HepG2 (cell line): ENCODE measurements around the gene TBXAS1. TPM values are rescaled to one million over a fixed set of nuclear protein-coding genes. Genes with fewer than 3 reads are reported as not detected.

Experiments used
- ATAC-seq: fragments of 200-7000 bp; cut with Tn5 transposase; 3 replicates; pipeline ENCODE4 v1.9.1; 2020; ENCODE audit warnings: mild to moderate bottlenecking, moderate library complexity
- BruUV-seq: library from RNA; stranded (reverse); fragments of 400-500 nt; replicated peaks from 2 replicates; lab custom pipeline; 2021; lab: Mats Ljungman, UMichigan
- CTCF ChIA-PET: fragments of 300-600 bp; formaldehyde crosslinking; extraction: SDS; loops from one replicate; lab custom pipeline; 2021; ENCODE audit warnings: low total read pairs, inconsistent platforms, low intra/inter-chr PET ratio; lab: Yijun Ruan, JAX
- POLR2A ChIA-PET: fragments of 350-600 bp; sonication (Branson Sonifier 250); formaldehyde crosslinking; loops from one replicate; lab custom pipeline; 2020; ENCODE audit warnings: antibody characterized with exemption, inconsistent platforms; lab: Yijun Ruan, JAX
- DNase-seq: peaks from one replicate; pipeline ENCODE4 v3.0.0-alpha.2; 2015; ENCODE audit warnings: low spot score
- FAIRE-seq: peaks from 3 replicates; lab custom pipeline; 2011; peaks lifted over from hg19 to GRCh38; lab: Jason Lieb, UNC
- H2AFZ ChIP-seq: one replicate; pipeline ENCODE4 v1.6.1; 2011; ENCODE audit warnings: low read length, inconsistent platforms
- H3K27ac ChIP-seq: fragments of 300-600 bp; 3 replicates; pipeline ENCODE4 v1.8.0; 2011; ENCODE audit warnings: mixed run types, mild to moderate bottlenecking, mixed read lengths, low read length, inconsistent platforms; ENCODE audit not compliant: insufficient read depth; ENCODE audit errors: extremely low read length
- H3K27me3 ChIP-seq, 2 experiments: fragments of 200-600 bp in 1 of 2; 2 replicates in 1 of 2; 3 replicates in 1 of 2; pipeline versions ENCODE4 v1.6.0 to v1.8.0; 2011; ENCODE audit warnings: low read length in 2 of 2, mild to moderate bottlenecking in 2 of 2, moderate library complexity in 2 of 2, inconsistent platforms in 1 of 2; ENCODE audit not compliant: insufficient read depth in 2 of 2, control insufficient read depth in 1 of 2
- H3K36me3 ChIP-seq, 2 experiments: fragments of 200-600 bp in 1 of 2; replicated peaks in 1 of 2; 2 replicates in 1 of 2; 3 replicates in 1 of 2; pipeline versions ENCODE4 v1.5.1 to v1.8.0; 2011; ENCODE audit warnings: low read length in 2 of 2, inconsistent platforms in 1 of 2; ENCODE audit not compliant: insufficient read depth in 2 of 2, control insufficient read depth in 1 of 2
- H3K4me1 ChIP-seq: 2 replicates; pipeline ENCODE4 v1.5.1; 2012; ENCODE audit warnings: low read length, inconsistent platforms; ENCODE audit not compliant: insufficient read depth
- H3K4me2 ChIP-seq: 2 replicates; pipeline ENCODE4 v1.6.0; 2011; ENCODE audit warnings: low read depth, low read length, inconsistent platforms
- H3K4me3 ChIP-seq, 3 experiments: fragments of 200-600 bp in 1 of 3; sonication (generic), shearing (Covaris generic) in 1 of 3; replicated peaks in 1 of 3; 2 replicates each; pipeline ENCODE4 v1.5.1; 2011 to 2016; ENCODE audit warnings: low read length in 3 of 3, inconsistent platforms in 2 of 3, low read depth in 2 of 3, mild to moderate bottlenecking in 2 of 3, control low read depth in 1 of 3, mixed read lengths in 1 of 3; ENCODE audit not compliant: insufficient read depth in 1 of 3
- H3K79me2 ChIP-seq: one replicate; pipeline ENCODE4 v1.6.1; 2011; ENCODE audit warnings: low read length, inconsistent platforms; ENCODE audit not compliant: insufficient read depth
- H3K9ac ChIP-seq: 2 replicates; pipeline ENCODE4 v1.6.0; 2011; ENCODE audit warnings: mild to moderate bottlenecking, low read depth, low read length, inconsistent platforms; ENCODE audit not compliant: insufficient read depth
- H3K9me3 ChIP-seq: 2 replicates; pipeline ENCODE4 v1.5.1; 2012; ENCODE audit warnings: mild to moderate bottlenecking, low read length
- H4K20me1 ChIP-seq: 2 replicates; pipeline ENCODE4 v1.6.0; 2011; ENCODE audit warnings: inconsistent platforms, mild to moderate bottlenecking, low read length, moderate library complexity; ENCODE audit not compliant: insufficient read depth
- FIP1L1 ChIP-seq: fragments of 200-400 bp; formaldehyde crosslinking; IDR thresholded peaks from 2 replicates; pipeline ENCODE4 v1.6.1; 2018; ENCODE audit warnings: low read depth, mild to moderate bottlenecking, low read length, moderate library complexity, borderline replicate concordance; ENCODE audit not compliant: insufficient read depth
- TEAD3 ChIP-seq: optimal IDR thresholded peaks from 2 replicates; pipeline ENCODE3; 2016; ENCODE audit warnings: borderline replicate concordance
- TOE1 ChIP-seq: sonication (generic); formaldehyde crosslinking; IDR thresholded peaks from 2 replicates; pipeline ENCODE4 v1.4.0; 2020; ENCODE audit warnings: mild to moderate bottlenecking, missing genetic modification reagents
- ZNF570 ChIP-seq: sonication (generic); formaldehyde crosslinking; IDR thresholded peaks from 2 replicates; pipeline ENCODE4 v1.4.0; 2020; ENCODE audit warnings: mild to moderate bottlenecking, missing genetic modification reagents, borderline replicate concordance
- ZNF883 ChIP-seq: sonication (generic); formaldehyde crosslinking; IDR thresholded peaks from 2 replicates; pipeline ENCODE4 v1.5.1; 2020; ENCODE audit warnings: mild to moderate bottlenecking, missing genetic modification reagents; ENCODE audit errors: not compliant biosample characterization
- WGBS: methylation state at CpG from one replicate; pipeline ENCODE4 v1.1.6; 2017; ENCODE audit warnings: low lambda C conversion rate; 5-methylcytosine and 5-hydroxymethylcytosine counted together
- in situ Hi-C: cut with HindIII; loops from 2 replicates; pipeline ENCODE4 v1.10.0; 2017; ENCODE audit warnings: low pct_unique_long_range_greater_than_20kb; ENCODE audit not compliant: extremely low pct_ligation_motif_present
- intact Hi-C: fragments of 100-400 bp; cut with micrococcal nuclease; formaldehyde crosslinking; loops from one replicate; pipeline ENCODE4 v1.10.0; 2022; ENCODE audit not compliant: unreplicated experiment
- polyA plus RNA-seq, 8 experiments: library from polyadenylated mRNA; depleted of rRNA in 3 of 8; stranded (reverse) in 7 of 8; unstranded in 1 of 8; fragments of >200 nt; fragmentation: Illumina TruSeq in 4 of 8; extraction: Trizol in 4 of 8; gene quantifications; 2 replicates each; pipeline versions ENCODE4 v1.2.1 to v1.2.3, GENCODE V29; 2011 to 2016; ENCODE audit warnings: low read depth in 4 of 8, missing spikeins in 1 of 8, mixed read lengths in 1 of 8; ENCODE audit not compliant: insufficient read depth in 1 of 8
- total RNA-seq, 5 experiments: library from RNA; depleted of rRNA; stranded (reverse); fragments of >200 nt; fragmentation: Illumina TruSeq; extraction: Trizol; gene quantifications; 2 replicates each; pipeline ENCODE4 v1.2.3, GENCODE V29; 2016; ENCODE audit warnings: low read depth in 1 of 5
- TF ChIP-seq, protein P1 (sequence below): IDR thresholded peaks from 2 replicates; pipeline ENCODE4 v1.6.1; 2012; ENCODE audit warnings: low read length, improper control_type of control experiment

Gene TBXAS1
- total and polyA plus RNA-seq, 2 of the 13 experiments (the other 11 are each of a cell fraction or from before 2014, with no cell fraction given): 4.0 to 4.9 TPM

DNA sequence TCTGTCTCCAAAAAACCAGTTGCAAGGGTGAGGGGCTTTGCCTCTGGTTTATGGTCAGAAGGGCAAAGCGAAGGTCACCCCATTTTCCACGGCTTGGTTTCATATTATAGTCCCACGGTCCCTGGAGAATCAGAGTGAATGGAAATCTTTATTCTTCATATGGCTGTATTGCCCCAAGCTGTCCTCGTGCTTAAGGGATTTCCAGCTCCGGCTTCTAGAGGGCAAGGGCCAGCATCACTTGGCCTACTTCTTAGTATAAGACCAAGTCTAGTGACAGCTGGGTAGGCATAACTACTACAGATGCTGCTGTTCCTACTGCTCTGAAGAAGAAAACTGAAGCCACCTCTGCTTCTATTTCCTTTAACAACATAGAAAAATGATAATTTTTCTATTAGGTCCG, 170.5 kb downstream of the TBXAS1 start:
- H3K27ac ChIP-seq: no peak overlapping the region
- 49% methylated on average over 6 of the region's 6 CpGs for WGBS
- in situ Hi-C loops: no loop called here
- no peak for ATAC-seq
- ChIA-PET CTCF (no interaction called here), POLR2A (no interaction called here)
- FAIRE-seq: no peak
- peaks cover 0 to 4% of the 10 kb centered on the region in 2 experiments; a peak in 1 of 5 replicates for H3K27me3 ChIP-seq
- H3K4me1 ChIP-seq: peaks cover 50% of the 10 kb centered on the region
- DNase-seq: no peak
- H3K9me3 ChIP-seq: no peaks in the 10 kb centered on the region
- H3K36me3 ChIP-seq: no peaks in the 10 kb centered on the region
- intact Hi-C loops: no loop called here
- no peaks in the 10 kb centered on the region for H4K20me1 ChIP-seq
- H3K4me2 ChIP-seq: no peak overlapping the region
- H3K79me2 ChIP-seq: no peaks in the 10 kb centered on the region
- no peak overlapping the region for H3K4me3 ChIP-seq
- H2AFZ ChIP-seq: no peak overlapping the region
- no TSS peak for BruUV-seq
- H3K9ac ChIP-seq: no peak overlapping the region
- TF ChIP-seq ZNF570 (CRISPR knock-in tag) (no peak), FIP1L1 (no peak), TOE1 (no peak), TEAD3 (CRISPR knock-in tag) (no peak), ZNF883 (CRISPR knock-in tag) (no peak)
- TF ChIP-seq, protein P1, sequence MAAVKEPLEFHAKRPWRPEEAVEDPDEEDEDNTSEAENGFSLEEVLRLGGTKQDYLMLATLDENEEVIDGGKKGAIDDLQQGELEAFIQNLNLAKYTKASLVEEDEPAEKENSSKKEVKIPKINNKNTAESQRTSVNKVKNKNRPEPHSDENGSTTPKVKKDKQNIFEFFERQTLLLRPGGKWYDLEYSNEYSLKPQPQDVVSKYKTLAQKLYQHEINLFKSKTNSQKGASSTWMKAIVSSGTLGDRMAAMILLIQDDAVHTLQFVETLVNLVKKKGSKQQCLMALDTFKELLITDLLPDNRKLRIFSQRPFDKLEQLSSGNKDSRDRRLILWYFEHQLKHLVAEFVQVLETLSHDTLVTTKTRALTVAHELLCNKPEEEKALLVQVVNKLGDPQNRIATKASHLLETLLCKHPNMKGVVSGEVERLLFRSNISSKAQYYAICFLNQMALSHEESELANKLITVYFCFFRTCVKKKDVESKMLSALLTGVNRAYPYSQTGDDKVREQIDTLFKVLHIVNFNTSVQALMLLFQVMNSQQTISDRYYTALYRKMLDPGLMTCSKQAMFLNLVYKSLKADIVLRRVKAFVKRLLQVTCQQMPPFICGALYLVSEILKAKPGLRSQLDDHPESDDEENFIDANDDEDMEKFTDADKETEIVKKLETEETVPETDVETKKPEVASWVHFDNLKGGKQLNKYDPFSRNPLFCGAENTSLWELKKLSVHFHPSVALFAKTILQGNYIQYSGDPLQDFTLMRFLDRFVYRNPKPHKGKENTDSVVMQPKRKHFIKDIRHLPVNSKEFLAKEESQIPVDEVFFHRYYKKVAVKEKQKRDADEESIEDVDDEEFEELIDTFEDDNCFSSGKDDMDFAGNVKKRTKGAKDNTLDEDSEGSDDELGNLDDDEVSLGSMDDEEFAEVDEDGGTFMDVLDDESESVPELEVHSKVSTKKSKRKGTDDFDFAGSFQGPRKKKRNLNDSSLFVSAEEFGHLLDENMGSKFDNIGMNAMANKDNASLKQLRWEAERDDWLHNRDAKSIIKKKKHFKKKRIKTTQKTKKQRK: no peak
